Right lobe of liver (tissue), 4 donors: ENCODE measurements around the gene KAZN.

Experiments used
- CTCF ChIP-seq, 4 donors: fragments of 200-600 bp in 3 of 4; fragments of 450-650 bp in 1 of 4; IDR thresholded peaks; one replicate each; pipeline versions ENCODE4 v1.5.1 to v1.8.0; 2016 to 2022; ENCODE audit warnings: antibody characterized with exemption in 4 of 4, mild to moderate bottlenecking in 2 of 4
- POLR2A ChIP-seq: fragments of 450-650 bp; IDR thresholded peaks from one replicate; pipeline ENCODE4 v1.6.1; 2017; ENCODE audit warnings: antibody characterized with exemption, mild to moderate bottlenecking
- donor health status: DM: no; HTN: no; CAD: no.
- donor health status: DM: no; HTN: no; CAD: no.
- donor health status: DM: no; HTN: yes; CAD: no.

DNA sequence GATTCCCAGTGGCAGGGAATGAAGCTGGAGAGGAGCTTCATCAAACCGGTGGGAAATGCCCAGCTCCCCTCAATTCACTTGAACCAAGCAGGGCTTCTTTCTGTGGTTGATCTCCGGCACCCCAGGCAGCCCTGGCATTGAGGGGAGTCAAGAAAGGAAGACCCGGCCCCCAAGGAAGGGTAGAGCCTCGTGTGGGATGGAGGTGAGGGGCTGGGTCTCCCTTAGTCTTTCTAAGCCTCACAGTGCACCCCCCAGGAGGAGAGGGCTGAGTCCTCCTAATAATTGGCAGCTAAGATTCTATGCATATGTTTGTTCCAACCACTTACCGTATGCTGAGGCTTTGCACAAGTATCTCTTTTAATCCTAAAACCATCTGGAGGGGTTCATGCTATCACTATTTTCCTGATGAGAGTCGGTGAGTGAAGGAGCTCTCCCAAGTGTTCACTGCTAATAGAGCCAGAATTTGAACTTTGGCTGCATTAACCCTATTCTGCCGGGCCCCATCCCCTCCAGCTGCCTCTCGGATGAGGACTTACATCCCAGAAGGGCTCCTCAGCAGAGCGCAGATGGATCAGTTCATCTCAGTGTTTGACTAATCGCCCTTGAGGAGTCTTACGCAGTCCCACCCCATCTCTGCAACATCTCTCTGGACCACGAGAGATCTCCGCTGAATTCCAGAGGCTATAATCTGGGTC is 521.9 kb downstream of the KAZN start:
- TF ChIP-seq CTCF (IDR thresholded peaks at IDR 0.05) (no peak), POLR2A (no peak)
